Erythroblast (primary cell): ENCODE results near the gene NPC1L1.

Source experiments
- GATA1 ChIP-seq: IDR thresholded peaks from 2 replicates; pipeline ENCODE4 v1.6.1; 2011; ENCODE audit warnings: low read depth, mild to moderate bottlenecking, control low read depth, low read length, moderate library complexity
- POLR2A ChIP-seq: IDR thresholded peaks from 2 replicates; pipeline ENCODE4 v1.6.1; 2011; ENCODE audit warnings: mild to moderate bottlenecking, low read length

GRCh38 chr7:44517175-44517574 lies 24.0 kb downstream of the NPC1L1 start:
- TF ChIP-seq POLR2A (no peak), GATA1 (no peak)
